GM19372 (cell line): ENCODE data around the gene MACROH2A1.

Source experiments
- ATAC-seq: cut with Tn5 transposase; IDR thresholded peaks from one replicate; pipeline ENCODE4 v1.9.1; 2021; ENCODE audit warnings: mild to moderate bottlenecking, low read depth, moderate library complexity; ENCODE audit not compliant: unreplicated experiment

MACROH2A1 gene

GRCh38 chr5:135337064-135337463 is 62.0 kb downstream of the MACROH2A1 start:
- no peak for ATAC-seq

GRCh38 chr5:135335031-135335828 is 63.8 kb downstream of the MACROH2A1 start:
- no peak for ATAC-seq

- no peak for ATAC-seq
These were observed 65.1 kb downstream of the MACROH2A1 start for GRCh38 chr5:135333732-135334515.

- ATAC-seq: peak; percentile 55
These were observed 66.4 kb downstream of the MACROH2A1 start for GRCh38 chr5:135332519-135333150.

GRCh38 chr5:135331612-135332011 is 67.4 kb downstream of the MACROH2A1 start:
- ATAC-seq: no peak

GRCh38 chr5:135330798-135331096 is 68.3 kb downstream of the MACROH2A1 start:
- no peak for ATAC-seq

GRCh38 chr5:135329913-135330797 is 68.9 kb downstream of the MACROH2A1 start:
- ATAC-seq: no peak

GRCh38 chr5:135329066-135329912 is 69.7 kb downstream of the MACROH2A1 start:
- no peak for ATAC-seq

GRCh38 chr5:135328128-135328687 is 70.8 kb downstream of the MACROH2A1 start:
- ATAC-seq: no peak

- no peak for ATAC-seq
These were observed 71.5 kb downstream of the MACROH2A1 start for GRCh38 chr5:135327429-135328127.

GRCh38 chr5:135326296-135327254 is 72.5 kb downstream of the MACROH2A1 start:
- no peak for ATAC-seq

GRCh38 chr5:135324897-135325650 is 74.0 kb downstream of the MACROH2A1 start:
- no peak for ATAC-seq

GRCh38 chr5:135324160-135324559 is 74.9 kb downstream of the MACROH2A1 start:
- ATAC-seq: no peak

- no peak for ATAC-seq
These were observed 75.3 kb downstream of the MACROH2A1 start for GRCh38 chr5:135323701-135324132.

- no peak for ATAC-seq
These were observed 75.8 kb downstream of the MACROH2A1 start for GRCh38 chr5:135323227-135323626.

GRCh38 chr5:135322744-135323143 is 76.3 kb downstream of the MACROH2A1 start:
- no peak for ATAC-seq

- no peak for ATAC-seq
These were observed 76.8 kb downstream of the MACROH2A1 start for GRCh38 chr5:135322271-135322670.
